ENCODE results near the gene PCDHA1.
"Not testable (repeated sequence)": the region's sequence is repeated elsewhere in the genome, so short reads cannot be mapped to it uniquely, and the experiment has no call there.

The PCDHA1 gene

GRCh38 chr5:140870221-140871201, 84.6 kb downstream of the PCDHA1 start:
- no peak overlapping the region for H3K4me3 ChIP-seq (ENCODE audit: low read depth, low read length)
- TF ChIP-seq, protein P1, sequence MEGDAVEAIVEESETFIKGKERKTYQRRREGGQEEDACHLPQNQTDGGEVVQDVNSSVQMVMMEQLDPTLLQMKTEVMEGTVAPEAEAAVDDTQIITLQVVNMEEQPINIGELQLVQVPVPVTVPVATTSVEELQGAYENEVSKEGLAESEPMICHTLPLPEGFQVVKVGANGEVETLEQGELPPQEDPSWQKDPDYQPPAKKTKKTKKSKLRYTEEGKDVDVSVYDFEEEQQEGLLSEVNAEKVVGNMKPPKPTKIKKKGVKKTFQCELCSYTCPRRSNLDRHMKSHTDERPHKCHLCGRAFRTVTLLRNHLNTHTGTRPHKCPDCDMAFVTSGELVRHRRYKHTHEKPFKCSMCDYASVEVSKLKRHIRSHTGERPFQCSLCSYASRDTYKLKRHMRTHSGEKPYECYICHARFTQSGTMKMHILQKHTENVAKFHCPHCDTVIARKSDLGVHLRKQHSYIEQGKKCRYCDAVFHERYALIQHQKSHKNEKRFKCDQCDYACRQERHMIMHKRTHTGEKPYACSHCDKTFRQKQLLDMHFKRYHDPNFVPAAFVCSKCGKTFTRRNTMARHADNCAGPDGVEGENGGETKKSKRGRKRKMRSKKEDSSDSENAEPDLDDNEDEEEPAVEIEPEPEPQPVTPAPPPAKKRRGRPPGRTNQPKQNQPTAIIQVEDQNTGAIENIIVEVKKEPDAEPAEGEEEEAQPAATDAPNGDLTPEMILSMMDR (IDR thresholded peaks at IDR 0.05; ENCODE audit: low read depth, low read length, missing control alignments): no peak
- DNase-seq (ENCODE audit: low read depth): no peak

- TF ChIP-seq, protein P1 (IDR thresholded peaks at IDR 0.05; ENCODE audit: low read depth, low read length, missing control alignments): no peak
- no peak within 1 kb of the TSS for H3K4me3 ChIP-seq (ENCODE audit: low read depth, low read length)
Measured at GRCh38 chr5:140875085-140876065, 89.4 kb downstream of the PCDHA1 start, which contains the start of gene PCDHA12. Gene PCDHA12 (plus strand): TSS chr5:140875308. CDS start chr5:140875473, 165 bp downstream.

DNA sequence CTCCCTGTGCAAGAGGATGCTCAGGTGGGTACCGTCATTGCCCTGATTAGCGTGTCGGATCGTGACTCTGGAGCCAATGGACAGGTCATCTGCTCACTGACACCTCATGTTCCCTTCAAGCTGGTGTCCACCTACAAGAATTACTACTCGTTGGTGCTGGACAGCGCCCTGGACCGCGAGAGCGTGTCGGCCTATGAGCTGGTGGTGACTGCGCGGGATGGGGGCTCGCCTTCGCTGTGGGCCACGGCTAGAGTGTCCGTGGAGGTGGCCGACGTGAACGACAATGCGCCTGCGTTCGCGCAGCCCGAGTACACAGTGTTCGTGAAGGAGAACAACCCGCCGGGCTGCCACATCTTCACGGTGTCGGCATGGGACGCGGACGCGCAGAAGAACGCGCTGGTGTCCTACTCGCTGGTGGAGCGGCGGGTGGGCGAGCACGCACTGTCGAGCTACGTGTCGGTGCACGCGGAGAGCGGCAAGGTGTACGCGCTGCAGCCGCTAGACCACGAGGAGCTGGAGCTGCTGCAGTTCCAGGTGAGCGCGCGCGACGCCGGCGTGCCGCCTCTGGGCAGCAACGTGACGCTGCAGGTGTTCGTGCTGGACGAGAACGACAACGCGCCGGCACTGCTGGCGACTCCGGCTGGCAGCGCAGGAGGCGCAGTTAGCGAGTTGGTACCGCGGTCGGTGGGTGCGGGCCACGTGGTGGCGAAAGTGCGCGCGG, 90.8 kb downstream of the PCDHA1 start:
- DNase-seq (ENCODE audit: low read depth); H3K4me3 ChIP-seq (ENCODE audit: low read depth, low read length): not testable (repeated sequence)

More at GRCh38 chr5:140875085-140876065, 89.4 kb downstream of the PCDHA1 start, which contains the start of gene PCDHA12:
- DNase-seq (ENCODE audit: low read depth): no peak

GRCh38 chr5:140877262-140877581, 91.3 kb downstream of the PCDHA1 start:
- TF ChIP-seq, protein P1 (IDR thresholded peaks at IDR 0.05; ENCODE audit: low read depth, low read length, missing control alignments): no peak
- DNase-seq (ENCODE audit: low read depth): no peak
- H3K4me3 ChIP-seq (ENCODE audit: low read depth, low read length): no peak overlapping the region

- TF ChIP-seq, protein P1 (IDR thresholded peaks at IDR 0.05; ENCODE audit: low read depth, low read length, missing control alignments): no peak
- H3K4me3 ChIP-seq (ENCODE audit: low read depth, low read length): no peak within 1 kb of the TSS
- no peak for DNase-seq (ENCODE audit: low read depth)
Measured at GRCh38 chr5:140881889-140882590, 96.1 kb downstream of the PCDHA1 start, which contains the start of gene PCDHA13. Gene PCDHA13 (plus strand): TSS chr5:140882124. CDS start chr5:140882269, 145 bp downstream.

DNA sequence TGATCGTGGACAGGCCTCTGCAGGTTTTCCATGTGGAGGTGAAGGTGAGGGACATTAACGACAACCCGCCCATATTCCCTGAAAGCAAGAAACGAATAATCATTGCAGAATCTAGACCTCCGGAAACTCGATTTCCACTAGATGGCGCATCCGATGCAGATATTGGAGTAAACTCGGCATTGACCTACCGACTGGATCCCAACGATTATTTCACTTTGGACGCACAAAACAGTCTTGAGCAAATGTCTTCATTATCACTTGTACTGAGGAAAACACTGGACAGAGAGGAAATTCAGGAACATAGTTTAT, 96.6 kb downstream of the PCDHA1 start:
- H3K4me3 ChIP-seq (ENCODE audit: low read depth, low read length): no peak overlapping the region
- DNase-seq (ENCODE audit: low read depth): no peak
- TF ChIP-seq, protein P1 (IDR thresholded peaks at IDR 0.05; ENCODE audit: low read depth, low read length, missing control alignments): no peak
